NCI-H460 (cell line): Measurements from ENCODE around the gene VWA1. TPM values are rescaled to one million over a fixed set of nuclear protein-coding genes. Genes with fewer than 3 reads are reported as not detected.
A peak's percentile ranks its signal among the peaks of the same experiment; 100 is the strongest.
"Not testable (repeated sequence)": the region's sequence is repeated elsewhere in the genome, so short reads cannot be mapped to it uniquely, and the experiment has no call there.

ENCODE experiments used
- DNase-seq: peaks from one replicate; pipeline ENCODE4 v3.0.0-alpha.2; 2016; ENCODE audit warnings: low read depth; ENCODE audit errors: extremely low read depth
- total RNA-seq: library from RNA; depleted of rRNA; stranded (reverse); fragments of >200 nt; shearing (Covaris generic); gene quantifications from 2 replicates; pipeline ENCODE4 v1.2.3, GENCODE V29; 2014

Gene VWA1
- total RNA-seq, 1 experiment from 2014 or later: 5.0 TPM

- not testable (repeated sequence) for DNase-seq
These were observed 19.0 kb downstream of the VWA1 start for GRCh38 chr1:1454286-1455056.

- DNase-seq: no peak
These were observed 19.9 kb downstream of the VWA1 start for GRCh38 chr1:1455366-1455884.

GRCh38 chr1:1455934-1456333 is 20.4 kb downstream of the VWA1 start:
- not testable (repeated sequence) for DNase-seq

- not testable (repeated sequence) for DNase-seq
These were observed 21.3 kb downstream of the VWA1 start for GRCh38 chr1:1456683-1457255.

GRCh38 chr1:1459156-1459555 is 23.7 kb downstream of the VWA1 start:
- not testable (repeated sequence) for DNase-seq

GRCh38 chr1:1459711-1460110 is 24.2 kb downstream of the VWA1 start:
- not testable (repeated sequence) for DNase-seq

- no peak for DNase-seq
These were observed 25.1 kb downstream of the VWA1 start for GRCh38 chr1:1460540-1461130.

GRCh38 chr1:1461721-1462317 is 26.3 kb downstream of the VWA1 start:
- DNase-seq: no peak

- DNase-seq: no peak
These were observed 27.0 kb downstream of the VWA1 start for GRCh38 chr1:1462318-1462966.

- DNase-seq: no peak
These were observed 27.8 kb downstream of the VWA1 start for GRCh38 chr1:1463312-1463711.

- not testable (repeated sequence) for DNase-seq
These were observed 32.9 kb downstream of the VWA1 start for GRCh38 chr1:1468196-1468985.

GRCh38 chr1:1470626-1471388 is 35.3 kb downstream of the VWA1 start:
- no peak for DNase-seq

GRCh38 chr1:1471389-1472052 is 36.0 kb downstream of the VWA1 start, which contains the start of gene ATAD3B:
Gene ATAD3B (plus strand): TSS chr1:1471765. CDS start chr1:1471885, 120 bp downstream.
- peak; percentile 88 for DNase-seq

- DNase-seq: not testable (repeated sequence)
These were observed 36.8 kb downstream of the VWA1 start for GRCh38 chr1:1472053-1472876.

GRCh38 chr1:1476011-1476410 is 40.5 kb downstream of the VWA1 start:
- DNase-seq: not testable (repeated sequence)

GRCh38 chr1:1477206-1477605 is 41.7 kb downstream of the VWA1 start:
- no peak for DNase-seq
